Kidney tubule cell (primary cell): ENCODE measurements around the gene UBC.
A peak's percentile ranks its signal among the peaks of the same experiment; 100 is the strongest.
"Not testable (repeated sequence)": the region's sequence is repeated elsewhere in the genome, so short reads cannot be mapped to it uniquely, and the experiment has no call there.

Experiments
- DNase-seq: peaks from one replicate; pipeline ENCODE4 v3.0.0-alpha.2; 2018; ENCODE audit warnings: low spot score

Gene UBC

DNA sequence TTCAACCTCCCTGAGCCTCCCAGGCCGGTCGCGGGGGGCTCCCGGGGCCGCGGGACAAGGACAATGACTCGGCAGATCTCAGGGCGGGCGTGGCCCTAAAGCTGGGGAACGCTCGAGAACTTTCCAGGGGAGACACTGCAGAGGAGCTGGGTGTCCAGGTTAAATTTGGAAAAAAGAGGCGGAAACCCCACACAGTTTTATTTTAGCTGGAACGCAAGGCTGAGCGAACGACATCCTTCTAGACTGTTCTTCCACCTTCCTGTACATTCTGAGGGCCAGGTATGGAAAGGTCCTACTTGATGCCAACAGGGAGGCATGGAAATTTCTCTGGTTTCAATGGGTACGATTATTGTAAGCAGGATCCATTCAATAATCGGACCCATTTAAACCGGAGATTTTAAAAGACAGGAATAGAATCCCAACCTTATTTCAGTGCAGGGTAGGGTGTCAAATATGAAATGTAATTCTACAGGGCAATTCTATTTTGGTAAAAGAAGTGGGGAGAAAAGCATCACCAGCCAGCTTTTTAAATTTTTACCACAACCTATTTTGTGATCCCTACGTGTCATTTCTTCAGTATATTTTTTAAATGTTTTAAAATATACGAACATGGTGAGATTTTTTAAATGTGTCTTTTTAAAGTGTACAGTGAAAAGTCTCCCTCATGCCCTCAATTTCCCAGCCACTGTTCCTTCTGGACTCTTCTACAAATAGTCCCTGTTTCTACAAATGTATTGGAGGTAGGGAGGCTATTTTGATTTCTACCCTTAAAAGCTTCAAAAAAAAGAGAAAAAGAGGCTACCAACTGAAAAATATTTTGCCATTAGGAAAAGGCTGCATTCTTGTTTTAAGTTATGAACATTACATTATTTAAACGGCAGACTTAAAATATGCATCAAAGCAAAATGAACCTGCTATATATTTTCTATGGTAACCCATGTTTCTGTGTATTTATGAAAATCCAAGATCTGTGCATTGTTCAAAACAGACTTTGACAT, 1.1 kb upstream of the UBC start:
- DNase-seq, result peak; percentile 62

DNA sequence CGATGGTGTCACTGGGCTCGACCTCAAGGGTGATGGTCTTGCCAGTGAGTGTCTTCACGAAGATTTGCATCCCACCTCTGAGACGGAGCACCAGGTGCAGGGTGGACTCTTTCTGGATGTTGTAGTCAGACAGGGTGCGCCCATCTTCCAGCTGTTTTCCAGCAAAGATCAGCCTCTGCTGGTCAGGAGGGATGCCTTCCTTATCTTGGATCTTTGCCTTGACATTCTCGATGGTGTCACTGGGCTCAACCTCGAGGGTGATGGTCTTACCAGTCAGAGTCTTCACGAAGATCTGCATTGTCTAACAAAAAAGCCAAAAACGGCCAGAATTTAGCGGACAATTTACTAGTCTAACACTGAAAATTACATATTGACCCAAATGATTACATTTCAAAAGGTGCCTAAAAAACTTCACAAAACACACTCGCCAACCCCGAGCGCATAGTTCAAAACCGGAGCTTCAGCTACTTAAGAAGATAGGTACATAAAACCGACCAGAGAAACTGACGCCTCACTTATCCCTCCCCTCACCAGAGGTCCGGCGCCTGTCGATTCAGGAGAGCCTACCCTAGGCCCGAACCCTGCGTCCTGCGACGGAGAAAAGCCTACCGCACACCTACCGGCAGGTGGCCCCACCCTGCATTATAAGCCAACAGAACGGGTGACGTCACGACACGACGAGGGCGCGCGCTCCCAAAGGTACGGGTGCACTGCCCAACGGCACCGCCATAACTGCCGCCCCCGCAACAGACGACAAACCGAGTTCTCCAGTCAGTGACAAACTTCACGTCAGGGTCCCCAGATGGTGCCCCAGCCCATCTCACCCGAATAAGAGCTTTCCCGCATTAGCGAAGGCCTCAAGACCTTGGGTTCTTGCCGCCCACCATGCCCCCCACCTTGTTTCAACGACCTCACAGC, 717 bp downstream of the UBC start:
- DNase-seq, result peak; percentile 89

DNA sequence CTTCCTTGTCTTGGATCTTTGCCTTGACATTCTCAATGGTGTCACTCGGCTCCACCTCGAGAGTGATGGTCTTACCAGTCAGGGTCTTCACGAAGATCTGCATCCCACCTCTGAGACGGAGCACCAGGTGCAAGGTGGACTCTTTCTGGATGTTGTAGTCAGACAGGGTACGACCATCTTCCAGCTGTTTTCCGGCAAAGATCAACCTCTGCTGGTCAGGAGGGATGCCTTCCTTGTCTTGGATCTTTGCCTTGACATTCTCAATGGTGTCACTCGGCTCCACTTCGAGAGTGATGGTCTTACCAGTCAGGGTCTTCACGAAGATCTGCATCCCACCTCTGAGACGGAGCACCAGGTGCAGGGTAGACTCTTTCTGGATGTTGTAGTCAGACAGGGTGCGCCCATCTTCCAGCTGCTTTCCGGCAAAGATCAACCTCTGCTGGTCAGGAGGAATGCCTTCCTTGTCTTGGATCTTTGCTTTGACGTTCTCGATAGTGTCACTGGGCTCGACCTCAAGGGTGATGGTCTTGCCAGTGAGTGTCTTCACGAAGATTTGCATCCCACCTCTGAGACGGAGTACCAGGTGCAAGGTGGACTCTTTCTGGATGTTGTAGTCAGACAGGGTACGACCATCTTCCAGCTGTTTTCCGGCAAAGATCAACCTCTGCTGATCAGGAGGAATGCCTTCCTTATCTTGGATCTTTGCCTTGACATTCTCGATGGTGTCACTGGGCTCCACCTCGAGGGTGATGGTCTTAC, 1.7 kb downstream of the UBC start:
- DNase-seq, result not testable (repeated sequence)

DNA sequence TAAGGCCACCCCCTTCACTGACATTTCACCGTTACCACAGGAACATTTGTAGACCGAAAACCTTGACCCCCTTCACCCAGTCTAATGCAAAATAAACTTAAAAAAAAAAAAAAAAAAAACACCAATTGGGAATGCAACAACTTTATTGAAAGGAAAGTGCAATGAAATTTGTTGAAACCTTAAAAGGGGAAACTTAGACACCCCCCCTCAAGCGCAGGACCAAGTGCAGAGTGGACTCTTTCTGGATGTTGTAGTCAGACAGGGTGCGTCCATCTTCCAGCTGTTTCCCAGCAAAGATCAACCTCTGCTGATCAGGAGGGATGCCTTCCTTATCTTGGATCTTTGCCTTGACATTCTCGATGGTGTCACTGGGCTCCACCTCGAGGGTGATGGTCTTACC, 2.9 kb downstream of the UBC start:
- not testable (repeated sequence) for DNase-seq

DNA sequence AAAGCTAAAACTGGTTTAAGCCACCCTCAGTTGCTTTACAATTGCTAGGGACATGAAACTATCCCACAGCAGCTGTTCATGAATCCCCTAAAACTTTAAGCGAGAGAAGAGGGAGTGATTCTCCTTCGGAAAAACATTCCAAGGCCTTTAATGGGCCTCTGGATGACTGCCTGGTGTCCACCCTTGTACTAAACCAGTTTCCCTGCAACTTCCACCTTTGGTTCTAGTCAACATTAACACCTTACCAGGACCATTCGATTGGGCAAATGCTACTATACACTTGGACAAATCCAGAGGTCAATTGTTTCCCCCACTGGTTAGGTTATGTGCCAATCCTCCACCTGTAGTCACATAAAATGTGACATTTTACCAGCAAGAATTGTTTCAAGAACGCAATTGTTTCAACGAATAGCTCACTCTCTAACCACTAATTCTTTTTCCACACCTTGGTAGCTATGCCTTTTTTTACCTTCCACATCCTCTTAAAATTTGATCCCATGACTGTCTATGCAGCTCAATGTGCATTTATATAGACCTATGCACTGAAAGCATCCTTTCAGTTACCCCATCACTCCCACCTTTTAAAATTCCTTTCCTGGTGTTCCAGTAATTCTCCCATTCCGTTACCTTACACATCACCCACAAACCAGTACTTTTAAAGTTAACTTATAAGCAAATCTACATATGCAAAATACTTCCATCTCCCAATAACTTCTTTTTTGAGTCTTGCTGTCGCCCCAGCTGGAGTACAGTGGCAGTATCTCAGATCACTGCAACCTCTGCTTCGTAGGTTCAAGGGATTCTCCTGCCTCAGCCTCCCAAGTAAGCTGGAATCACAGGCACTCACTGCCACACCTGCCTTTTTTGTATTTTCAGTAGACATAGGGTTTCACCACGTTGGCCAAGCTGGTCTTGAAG, 3.6 kb downstream of the UBC start:
- peak; percentile 51 for DNase-seq

DNA sequence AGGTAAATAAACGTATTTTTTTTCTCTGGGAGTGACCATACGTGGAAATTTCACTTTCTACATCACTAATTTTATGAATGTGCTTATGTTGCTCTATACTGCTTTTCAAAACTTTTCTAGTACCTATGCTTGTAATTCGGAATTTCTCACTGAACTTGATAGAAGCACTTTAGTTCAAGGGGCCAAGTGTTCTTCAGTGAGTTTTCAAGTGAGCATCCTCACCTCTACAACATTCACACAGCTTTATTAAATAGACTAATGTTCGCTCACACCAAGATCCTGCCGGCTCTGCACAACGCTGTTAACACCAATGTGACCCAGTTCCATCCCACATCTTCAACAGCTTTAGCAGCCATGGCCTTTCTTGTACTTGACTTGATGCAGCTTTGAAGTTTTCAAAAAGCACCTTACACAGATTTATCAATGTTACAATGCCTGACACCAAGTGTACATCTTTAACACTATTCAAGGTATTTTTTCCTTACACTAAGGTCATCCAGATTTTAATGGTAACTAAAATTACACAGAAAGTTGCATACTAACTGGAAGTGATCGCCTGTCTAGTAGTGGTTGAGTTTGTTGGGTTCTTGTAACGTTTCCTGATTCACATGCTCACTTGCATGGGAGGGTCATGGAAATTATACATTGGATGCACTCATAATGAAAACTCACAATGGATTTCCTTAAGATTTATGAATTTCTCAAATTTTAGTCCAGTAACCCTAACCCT, 4.5 kb downstream of the UBC start:
- peak; percentile 62 for DNase-seq

DNA sequence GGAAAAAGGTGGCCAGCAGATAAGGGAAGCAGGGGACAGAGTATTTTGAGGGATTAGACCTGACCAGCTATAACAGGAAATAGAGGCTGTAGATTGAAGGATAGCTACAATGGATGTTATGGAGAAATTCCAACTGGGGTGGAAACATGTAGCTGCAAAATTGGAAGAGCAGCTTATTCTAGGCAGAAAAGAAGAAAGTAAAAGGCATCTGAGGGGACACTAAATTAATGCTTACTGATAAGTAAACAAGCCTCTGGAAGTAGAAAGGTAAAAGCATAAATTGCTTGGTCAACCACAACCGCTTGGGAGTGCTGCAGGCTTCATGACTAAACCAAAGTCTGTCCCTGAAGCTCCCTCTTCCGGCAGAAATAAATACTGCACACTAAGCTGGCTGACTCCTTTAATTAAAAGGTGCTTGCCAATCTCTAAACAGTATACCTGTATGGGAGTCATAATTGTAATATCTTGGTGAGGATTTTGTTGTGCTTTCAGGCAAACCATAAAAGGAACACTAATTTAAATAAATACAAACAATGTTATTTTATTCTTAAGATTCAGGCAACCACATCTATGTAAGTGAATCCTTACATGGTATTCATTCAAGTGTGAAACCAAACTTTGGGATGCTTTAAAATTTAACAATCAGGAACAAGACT, 7.7 kb downstream of the UBC start:
- peak; percentile 93 for DNase-seq

DNA sequence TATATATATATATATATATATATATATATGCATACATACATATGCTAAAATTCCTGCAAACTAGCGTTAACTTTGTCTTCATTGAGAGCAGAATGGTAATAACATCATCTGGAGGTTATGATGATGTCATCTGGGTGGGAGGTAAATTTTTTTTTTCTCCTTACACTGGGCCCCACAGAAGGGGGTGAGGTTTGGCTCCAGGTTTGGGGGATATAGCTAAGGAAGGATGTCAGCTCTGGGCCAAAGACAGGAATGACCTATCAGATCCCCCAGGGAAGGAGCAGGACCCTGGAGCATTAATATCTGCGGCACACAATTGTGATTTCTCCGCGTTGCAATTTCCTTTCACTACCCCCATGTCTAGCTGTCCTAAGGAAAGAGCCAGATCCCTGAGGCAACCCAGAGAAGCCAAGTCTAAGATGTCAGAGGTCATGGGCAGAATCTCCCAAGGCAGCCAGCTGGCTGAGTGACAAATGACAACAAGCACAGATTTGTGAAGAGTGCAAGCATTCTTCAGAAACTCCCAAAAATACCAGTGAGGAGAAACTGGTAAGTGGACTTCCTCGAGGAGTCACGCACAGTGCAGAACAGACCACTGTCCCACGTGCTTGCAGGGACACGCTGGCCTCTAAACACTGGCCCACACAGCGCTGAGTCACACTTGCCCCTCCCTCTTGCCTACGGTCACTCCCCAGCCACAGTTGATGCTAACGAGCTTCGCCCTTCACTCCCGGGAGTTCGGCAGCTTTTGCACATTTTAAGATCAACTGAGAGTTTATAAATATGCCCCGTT, 9.9 kb downstream of the UBC start:
- peak; percentile 82 for DNase-seq

DNA sequence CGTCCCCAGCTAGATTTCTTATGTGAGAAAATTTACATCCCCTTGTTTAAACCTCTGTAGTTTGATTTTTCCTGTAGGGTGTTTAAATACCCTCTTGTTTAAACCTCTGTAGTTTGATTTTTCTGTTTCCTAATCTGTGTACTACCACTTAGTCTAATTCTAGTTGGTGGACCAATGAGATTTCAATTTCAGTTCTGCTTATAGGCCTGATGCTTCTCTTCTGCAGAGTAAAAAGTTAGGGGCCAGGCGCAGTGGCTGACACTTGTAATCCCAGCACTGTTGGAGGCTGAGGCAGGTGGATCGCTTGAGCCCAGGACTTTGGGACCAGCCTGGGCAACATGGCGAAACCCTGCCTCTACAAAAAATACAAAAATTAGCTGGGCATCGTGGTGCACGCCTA, 11.5 kb downstream of the UBC start:
- DNase-seq, result no peak

DNA sequence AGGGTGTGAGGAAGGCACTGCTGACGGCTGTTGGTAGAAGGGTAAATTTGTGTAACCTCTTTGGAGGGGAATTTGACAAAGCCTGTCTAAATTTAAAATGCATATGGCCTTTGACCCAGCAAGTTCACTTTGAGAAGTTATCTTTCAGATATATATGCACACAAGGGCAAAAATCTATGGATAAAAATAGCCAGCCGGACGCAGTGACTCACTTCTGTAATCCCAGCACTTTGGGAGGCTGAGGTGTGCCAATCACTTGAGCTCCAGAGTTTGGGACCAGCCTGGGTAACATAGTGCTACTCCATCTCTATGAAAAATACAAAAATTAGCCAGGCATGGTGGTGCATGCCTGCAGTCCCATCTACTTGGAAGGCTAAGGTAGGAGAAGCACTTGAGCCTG, 13.4 kb downstream of the UBC start:
- no peak for DNase-seq

DNA sequence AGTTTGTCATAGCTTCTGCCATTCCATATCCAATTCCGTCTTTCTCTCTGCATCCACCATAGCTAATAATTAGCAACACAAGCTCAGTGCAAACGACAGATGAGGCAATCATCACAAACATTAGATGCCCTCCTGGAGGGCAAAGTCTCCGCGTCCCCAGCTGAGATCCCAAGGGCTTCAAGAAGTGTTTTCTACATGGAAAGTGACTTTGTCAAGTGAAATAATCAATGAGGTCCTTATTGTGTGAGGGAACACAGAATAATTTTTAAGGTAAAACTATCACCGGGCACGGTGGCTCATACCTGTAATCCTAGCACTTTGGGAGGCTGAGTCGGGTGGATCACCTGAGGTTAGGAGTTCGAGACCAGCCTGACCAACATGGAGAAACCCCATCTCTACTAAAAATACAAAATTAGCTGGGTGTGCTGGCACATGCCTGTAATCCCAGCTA, 14.1 kb downstream of the UBC start:
- DNase-seq, result not testable (repeated sequence)

DNA sequence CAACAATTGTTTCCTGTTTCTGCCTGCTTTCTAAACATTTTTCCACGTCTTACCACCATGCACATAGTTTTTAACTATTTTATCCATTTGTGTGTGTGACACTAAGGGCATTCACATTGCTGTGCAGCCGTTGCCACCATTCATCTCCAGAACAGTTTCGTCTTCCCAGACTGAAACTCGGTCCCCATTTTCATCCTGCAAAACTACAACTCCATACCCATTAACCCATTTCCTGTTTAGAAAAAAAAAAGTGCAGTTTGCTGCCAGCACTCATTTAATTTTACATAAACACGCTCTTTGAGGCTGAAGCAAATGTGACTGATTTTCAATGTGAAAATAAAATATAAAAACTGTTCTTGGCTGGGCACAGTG, 15.5 kb downstream of the UBC start:
- no peak for DNase-seq

DNA sequence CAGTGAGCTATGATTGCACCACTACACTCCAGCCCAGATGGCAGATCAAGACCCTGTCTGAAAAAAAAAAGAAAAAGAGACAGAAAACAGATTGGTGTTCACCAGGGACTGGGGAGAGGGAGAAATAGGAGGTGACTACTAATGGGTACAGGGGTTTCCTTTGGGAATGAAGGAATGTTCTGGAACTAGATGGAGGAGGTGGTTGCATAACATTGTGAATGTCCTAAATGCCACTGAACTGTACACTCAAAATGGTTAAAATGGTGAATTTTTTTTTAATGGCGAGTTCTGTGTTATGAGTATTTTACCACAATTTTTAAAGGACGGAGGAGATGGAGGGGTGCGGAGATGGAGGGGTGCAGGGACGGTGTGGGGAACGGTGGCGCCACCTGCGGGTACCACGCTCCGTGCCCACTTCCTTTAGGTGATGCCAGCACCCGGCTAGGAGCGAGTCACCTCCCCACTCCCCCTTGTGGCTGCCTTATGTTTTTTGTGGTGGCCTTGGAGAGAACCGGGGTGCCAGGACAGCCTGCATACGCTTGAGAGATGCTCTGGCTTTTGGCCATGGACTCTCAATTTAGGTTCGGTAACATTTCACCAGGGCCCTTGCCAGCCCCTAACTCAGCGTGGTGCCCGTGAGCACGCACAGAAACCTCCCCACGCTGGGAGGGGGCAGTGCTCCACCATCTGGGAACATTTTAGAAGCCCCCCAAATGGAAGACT, 16.1 kb downstream of the UBC start:
- DNase-seq, result no peak

DNA sequence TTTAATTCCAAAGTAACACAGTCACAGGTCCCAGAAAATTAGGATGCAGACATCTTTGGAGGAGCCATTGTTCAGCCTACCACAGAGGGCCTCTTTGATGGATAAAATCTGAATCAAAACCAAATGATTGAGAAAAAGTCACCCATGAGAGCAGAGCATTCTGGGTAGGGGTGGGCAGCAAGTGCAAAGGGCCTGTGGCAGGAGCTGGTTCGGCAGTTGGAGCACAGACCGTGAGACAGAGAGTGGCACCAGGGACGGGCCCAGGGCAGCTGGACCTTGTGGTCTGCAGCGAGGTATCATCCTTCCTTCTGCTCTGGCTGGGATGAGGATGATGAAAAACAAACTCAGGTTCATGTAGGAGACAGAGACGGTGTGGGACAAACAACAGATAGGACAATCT, 18.0 kb downstream of the UBC start:
- no peak for DNase-seq

DNA sequence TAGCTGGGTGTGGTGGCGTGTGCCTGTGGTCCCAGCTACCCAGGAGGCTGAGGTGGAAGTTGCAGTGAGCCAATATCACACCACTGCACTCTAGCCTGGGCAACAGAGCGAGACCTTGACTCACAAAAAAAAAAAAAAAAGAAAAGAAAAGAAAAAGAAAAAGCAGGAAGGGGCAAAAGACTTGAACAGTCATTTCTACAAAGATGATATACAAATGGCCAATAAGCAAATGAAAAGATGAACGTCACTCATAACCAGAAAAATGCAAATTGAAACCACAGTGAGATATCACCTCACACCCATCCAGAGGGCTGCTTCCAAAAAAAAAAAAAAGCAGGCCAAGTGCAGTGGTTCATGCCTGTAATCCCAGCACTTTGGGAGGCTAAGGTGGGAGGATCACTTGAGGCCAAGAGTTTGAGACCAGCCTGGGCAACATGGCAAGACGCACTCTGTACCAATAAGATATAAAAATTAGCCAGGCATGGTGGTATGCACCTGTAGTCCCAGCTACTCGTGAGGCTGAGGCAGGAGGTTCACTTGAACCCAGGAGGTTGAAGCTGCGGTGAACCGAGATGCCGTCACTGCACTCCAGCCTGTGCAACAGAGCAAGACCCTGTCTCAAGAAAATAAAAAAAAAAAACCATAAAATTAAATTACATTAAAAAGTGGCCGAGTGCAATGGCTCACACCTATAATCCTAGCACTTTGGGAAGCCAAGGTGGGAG, 20.5 kb downstream of the UBC start:
- no peak for DNase-seq

DNA sequence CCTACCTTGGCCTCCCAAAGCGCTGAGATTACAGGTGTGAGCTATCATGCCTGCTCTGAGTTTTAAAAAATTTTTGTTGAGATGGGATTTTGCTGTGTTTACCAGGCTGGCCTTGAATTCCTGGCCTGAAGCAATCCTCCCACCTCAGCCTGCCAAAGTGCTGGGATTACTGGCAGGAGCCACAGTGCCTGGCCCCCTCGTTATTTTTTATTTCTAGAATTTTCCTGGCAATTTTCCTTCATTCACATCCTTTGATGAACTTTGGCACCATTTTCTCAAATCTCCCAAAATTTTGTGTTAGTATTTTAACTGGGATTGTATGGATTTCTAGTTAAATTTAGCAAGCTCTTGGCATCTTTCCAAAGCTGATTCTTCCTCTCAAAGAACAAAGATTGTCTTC, 26.2 kb downstream of the UBC start:
- no peak for DNase-seq

DNA sequence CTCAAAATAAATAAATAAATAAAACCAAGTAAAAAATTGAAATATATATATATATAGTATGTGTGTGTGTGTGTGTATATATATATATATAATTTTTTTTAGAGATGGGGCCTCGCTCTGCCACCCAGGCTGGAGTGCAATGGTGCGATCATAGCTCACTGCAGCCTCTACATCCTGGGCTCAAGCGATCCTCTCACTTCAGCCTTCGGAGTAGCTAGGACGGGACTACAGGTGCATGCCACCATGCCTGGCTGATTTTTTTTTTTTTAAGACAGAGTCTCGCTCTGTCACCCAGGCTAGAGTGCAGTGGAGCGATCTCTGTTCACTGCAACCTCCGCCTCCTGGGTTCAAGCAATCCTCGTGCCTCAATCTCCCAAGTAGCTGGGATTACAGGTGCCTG, 26.7 kb downstream of the UBC start:
- not testable (repeated sequence) for DNase-seq
